ENCODE results near the gene NFATC2.
"Not testable (repeated sequence)": the region's sequence is repeated elsewhere in the genome, so short reads cannot be mapped to it uniquely, and the experiment has no call there.

NFATC2 gene

DNA sequence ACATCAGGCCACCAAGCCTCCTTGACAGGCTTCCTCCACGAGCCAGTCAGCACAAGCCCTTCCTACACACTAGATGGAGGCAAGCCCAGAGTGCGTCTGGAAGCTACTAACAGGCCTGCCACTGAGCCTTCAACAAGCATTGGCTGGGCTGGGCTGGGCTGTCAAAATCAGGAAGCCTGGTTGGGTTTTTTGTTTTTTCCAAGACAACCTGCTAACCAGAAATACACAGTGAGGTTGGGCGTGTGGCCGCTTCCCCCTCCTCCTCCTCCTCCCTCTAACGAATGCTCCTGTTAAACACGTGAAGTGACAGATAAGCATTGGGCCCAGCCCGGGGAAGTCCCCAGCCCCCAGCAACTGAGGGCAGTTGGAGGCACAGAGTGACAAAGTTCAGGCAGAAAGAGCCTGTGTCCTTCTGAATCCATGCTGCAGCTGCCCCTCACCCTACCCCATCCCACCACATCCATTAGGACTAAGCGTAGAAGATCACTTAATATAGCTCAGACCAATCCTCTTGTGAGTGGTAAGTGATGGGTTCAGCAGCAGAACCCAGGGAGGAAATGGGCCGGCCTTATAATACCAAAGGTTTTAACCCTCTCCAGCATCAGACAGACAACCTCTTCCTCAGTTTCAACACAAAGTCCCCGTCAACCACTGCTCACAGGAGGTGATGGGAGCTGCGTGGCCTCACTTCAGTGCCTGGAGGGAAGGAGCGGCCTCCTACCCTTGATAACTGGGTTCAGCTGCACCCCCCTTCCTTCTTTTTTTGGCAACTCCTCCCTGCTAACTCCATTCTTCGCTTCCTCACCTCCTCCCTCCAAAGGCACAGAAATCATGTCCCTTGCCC is 1.1 kb downstream of the NFATC2 start:
- H3K27me3 ChIP-seq (ENCODE audit: low read depth, low read length): peaks cover 22% of the 10 kb centered on the region
- H2AFZ ChIP-seq (ENCODE audit: low read depth, low read length): no peak overlapping the region
- H4K20me1 ChIP-seq (ENCODE audit: insufficient read depth, low read length): peaks cover 21% of the 10 kb centered on the region
- H3K9me3 ChIP-seq (ENCODE audit: insufficient read depth, low read length): no peaks in the 10 kb centered on the region
- TF ChIP-seq EZH2phosphoT487 (IDR thresholded peaks at IDR 0.05; ENCODE audit: low read depth): no peak
- TF ChIP-seq CTCF (IDR thresholded peaks at IDR 0.05; ENCODE audit: low read depth, low read length): no peak
- peaks cover 57% of the 10 kb centered on the region for H3K4me1 ChIP-seq (ENCODE audit: low read length)
- H3K4me2 ChIP-seq (ENCODE audit: low read length): peak overlapping the region; percentile 94
- H3K36me3 ChIP-seq (replicated peaks; ENCODE audit: low read depth, low read length): peaks cover 34% of the 10 kb centered on the region
- peak overlapping the region; percentile 95 for H3K9ac ChIP-seq (ENCODE audit: low read length)
- H3K4me3 ChIP-seq (ENCODE audit: low read length): peak overlapping the region; percentile 82
- H3K27ac ChIP-seq (ENCODE audit: low read length): peak overlapping the region; percentile 90
- peaks cover 57% of the 10 kb centered on the region for H3K79me2 ChIP-seq (ENCODE audit: low read length)

DNA sequence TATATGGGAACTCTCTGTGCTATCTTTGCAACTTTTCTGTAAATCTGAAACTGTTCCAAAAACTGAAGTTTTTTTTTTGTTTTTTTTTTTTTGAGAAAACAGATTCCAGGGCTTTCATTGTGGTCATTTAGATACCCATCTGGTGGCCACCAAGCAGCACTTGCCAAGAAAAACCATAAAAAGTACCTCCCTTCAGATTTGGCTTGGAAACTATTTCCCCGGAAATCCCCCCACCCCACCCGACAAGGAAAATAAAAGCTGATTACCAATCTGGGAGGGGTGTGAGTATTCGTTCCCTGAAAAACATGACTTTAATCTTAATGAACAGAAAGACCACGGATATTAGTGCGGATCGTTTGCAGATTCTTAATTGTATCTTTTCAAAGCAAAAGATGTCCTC is 1.9 kb downstream of the NFATC2 start:
- Histone ChIP-seq H2AFZ (ENCODE audit: low read depth, low read length) (no peak overlapping the region), H3K4me1 (ENCODE audit: low read length) (peaks cover 65% of the 10 kb centered on the region), H3K79me2 (ENCODE audit: low read length) (peaks cover 66% of the 10 kb centered on the region), H3K36me3 (replicated peaks; ENCODE audit: low read depth, low read length) (peaks cover 37% of the 10 kb centered on the region), H3K4me2 (ENCODE audit: low read length) (peak overlapping the region; percentile 94), H3K27ac (ENCODE audit: low read length) (peak overlapping the region; percentile 90), H3K9me3 (ENCODE audit: insufficient read depth, low read length) (no peaks in the 10 kb centered on the region), H3K27me3 (ENCODE audit: low read depth, low read length) (peaks cover 14% of the 10 kb centered on the region), H3K4me3 (ENCODE audit: low read length) (peak overlapping the region; percentile 82), H4K20me1 (ENCODE audit: insufficient read depth, low read length) (peaks cover 28% of the 10 kb centered on the region), H3K9ac (ENCODE audit: low read length) (peak overlapping the region; percentile 95)
- TF ChIP-seq CTCF (IDR thresholded peaks at IDR 0.05; ENCODE audit: low read depth, low read length): no peak
- no peak for TF ChIP-seq EZH2phosphoT487 (IDR thresholded peaks at IDR 0.05; ENCODE audit: low read depth)

DNA sequence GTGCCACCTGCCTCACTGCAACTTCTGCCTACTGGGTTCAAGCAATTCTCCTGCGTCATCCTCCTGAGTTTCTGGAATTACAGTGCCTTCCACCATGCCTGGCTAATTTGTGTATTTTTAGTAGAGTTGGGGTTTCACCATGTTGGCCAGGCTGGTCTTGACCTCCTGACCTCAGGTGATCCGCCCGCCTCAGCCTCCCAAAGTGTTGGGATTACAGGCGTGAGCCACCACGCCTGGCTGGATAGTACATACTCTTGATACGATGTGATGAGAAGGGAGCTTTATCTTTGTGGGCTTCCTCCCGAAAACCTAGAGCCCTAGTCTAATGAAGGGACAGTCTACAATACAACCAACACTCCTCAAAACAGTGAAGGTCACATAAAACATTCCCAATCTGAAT is 2.4 kb downstream of the NFATC2 start:
- peak overlapping the region; percentile 82 for H3K4me3 ChIP-seq (ENCODE audit: low read length)
- peak overlapping the region; percentile 90 for H3K27ac ChIP-seq (ENCODE audit: low read length)
- H3K79me2 ChIP-seq (ENCODE audit: low read length): peaks cover 71% of the 10 kb centered on the region
- not testable (repeated sequence) for H3K27me3 ChIP-seq (ENCODE audit: low read depth, low read length); H3K9me3 ChIP-seq (ENCODE audit: insufficient read depth, low read length); H2AFZ ChIP-seq (ENCODE audit: low read depth, low read length)
- H4K20me1 ChIP-seq (ENCODE audit: insufficient read depth, low read length): peaks cover 33% of the 10 kb centered on the region
- H3K9ac ChIP-seq (ENCODE audit: low read length): peak overlapping the region; percentile 95
- H3K4me1 ChIP-seq (ENCODE audit: low read length): peaks cover 70% of the 10 kb centered on the region
- H3K4me2 ChIP-seq (ENCODE audit: low read length): peak overlapping the region; percentile 94
- peaks cover 42% of the 10 kb centered on the region for H3K36me3 ChIP-seq (replicated peaks; ENCODE audit: low read depth, low read length)

DNA sequence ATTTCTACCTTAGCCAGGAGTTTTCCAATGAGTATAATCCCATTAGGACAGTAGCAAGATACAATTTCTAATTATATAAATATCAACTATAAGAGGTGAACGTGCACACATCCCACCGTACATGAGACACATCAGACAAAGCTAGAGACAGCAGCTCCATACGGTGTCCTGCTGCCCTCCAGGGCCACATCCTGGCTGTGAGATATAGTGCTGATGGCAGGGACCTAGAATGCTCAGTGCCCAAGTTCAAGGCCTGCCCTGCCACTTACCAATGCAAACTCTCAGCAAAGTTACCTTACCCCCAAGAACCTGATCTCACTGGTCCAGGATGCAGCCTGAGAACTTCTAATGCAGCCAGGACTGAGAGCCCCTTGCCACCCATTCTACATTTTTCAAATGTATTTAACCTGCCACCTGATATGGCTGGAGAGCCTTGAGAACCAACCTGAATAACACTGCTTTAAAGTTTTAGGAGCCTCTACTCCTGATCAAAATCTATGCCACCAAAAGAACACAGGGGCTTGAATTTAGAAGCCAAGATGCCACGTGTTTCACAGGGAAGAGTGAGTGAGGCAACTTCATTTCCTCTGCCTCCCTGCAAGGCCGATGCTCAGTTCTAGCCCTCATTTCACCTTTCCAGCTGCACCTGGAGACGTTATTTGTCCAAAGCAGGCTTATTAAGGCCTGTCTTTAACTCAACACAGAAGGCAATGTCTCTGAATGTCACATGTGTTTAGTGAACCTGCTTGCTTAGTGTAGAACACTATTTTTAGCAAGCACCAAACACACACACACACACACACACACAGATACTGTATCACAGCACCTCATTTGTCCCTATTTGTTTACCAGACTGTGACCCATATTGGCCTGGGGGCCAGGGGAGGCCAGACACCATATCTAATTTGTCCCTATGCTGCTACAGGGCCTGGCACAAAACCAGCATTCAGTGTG is 6.1 kb downstream of the NFATC2 start:
- H3K79me2 ChIP-seq (ENCODE audit: low read length): peaks cover 100% of the 10 kb centered on the region
- peak overlapping the region; percentile 12; the same call in 1 of the 2 replicates for H3K4me2 ChIP-seq (ENCODE audit: low read length)
- H3K9ac ChIP-seq (ENCODE audit: low read length): no peak overlapping the region
- TF ChIP-seq EZH2phosphoT487 (IDR thresholded peaks at IDR 0.05; ENCODE audit: low read depth): no peak
- TF ChIP-seq CTCF (IDR thresholded peaks at IDR 0.05; ENCODE audit: low read depth, low read length): no peak
- H3K4me3 ChIP-seq (ENCODE audit: low read length): no peak overlapping the region
- H3K9me3 ChIP-seq (ENCODE audit: insufficient read depth, low read length): no peaks in the 10 kb centered on the region
- H3K36me3 ChIP-seq (replicated peaks; ENCODE audit: low read depth, low read length): peaks cover 59% of the 10 kb centered on the region
- H3K27ac ChIP-seq (ENCODE audit: low read length): no peak overlapping the region
- H2AFZ ChIP-seq (ENCODE audit: low read depth, low read length): no peak overlapping the region
- H3K27me3 ChIP-seq (ENCODE audit: low read depth, low read length): no peaks in the 10 kb centered on the region
- peaks cover 62% of the 10 kb centered on the region for H4K20me1 ChIP-seq (ENCODE audit: insufficient read depth, low read length)
- H3K4me1 ChIP-seq (ENCODE audit: low read length): peaks cover 91% of the 10 kb centered on the region

All from OCI-LY3 (cell line).